A375 (cell line): ENCODE measurements around the gene ZNF268. TPM values are rescaled to one million over a fixed set of nuclear protein-coding genes. Genes with fewer than 3 reads are reported as not detected.

Experiments
- small RNA-seq: library from RNA; depleted of rRNA; stranded (forward); fragments of <200 nt; gene quantifications from one replicate; pipeline ENCODE3, GENCODE V24; 2014
- total RNA-seq: library from RNA; depleted of rRNA; stranded (reverse); fragments of >200 nt; shearing (Covaris generic); gene quantifications from 2 replicates; pipeline ENCODE4 v1.2.3, GENCODE V29; 2014; rRNA removed

Gene ZNF268
- 15.6 and 18.6 TPM in 2 replicates for total RNA-seq

DNA sequence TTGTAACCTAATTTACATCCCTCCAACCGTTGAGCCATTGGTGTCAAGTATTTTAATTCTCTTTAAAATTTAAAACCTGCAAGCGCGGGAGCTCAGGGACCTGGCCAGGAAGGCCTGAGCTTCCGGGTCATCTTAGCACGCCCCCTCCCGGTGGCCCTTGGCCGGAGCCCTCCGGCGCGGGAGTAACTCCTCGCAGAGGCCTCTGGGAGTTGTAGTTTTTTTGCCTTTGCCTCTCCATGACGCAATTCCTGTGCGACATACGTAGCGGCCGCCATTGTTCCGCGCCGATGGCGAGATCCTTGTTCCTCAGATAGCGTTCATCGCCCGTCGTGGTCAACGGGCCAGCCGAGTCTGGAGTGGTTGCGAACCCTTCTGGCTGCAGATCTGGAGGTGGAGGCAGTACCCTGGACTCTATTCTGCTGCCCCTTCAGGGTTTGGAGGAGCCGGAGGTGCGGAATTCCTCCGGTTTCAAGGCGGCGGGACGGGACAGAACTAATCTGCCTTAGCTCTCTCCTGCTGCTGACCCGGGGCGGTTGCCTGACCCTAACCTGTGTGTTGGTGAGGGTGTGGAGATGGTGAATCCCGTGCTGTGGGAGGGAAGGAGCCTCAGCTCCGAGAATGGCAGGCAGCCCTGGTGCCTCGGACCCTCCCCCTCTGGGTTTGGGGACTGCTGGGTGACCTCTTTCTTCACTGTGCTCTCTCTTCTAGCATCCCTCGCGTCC, at the start of gene ZNF268:
TSS of gene ZNF268 (plus strand) at position 258 of the 722 bp plus-strand sequence. CDS start 503 bp downstream, outside the sequence.

GRCh38 chr12:133235401-133236112, 54.3 kb downstream of the ZNF268 start, which contains the start of gene ANHX:
Gene ANHX (minus strand): TSS chr12:133235877. CDS start chr12:133234356, 1,521 bp downstream.

Small RNAs within 50 kb of the gene (small RNA-seq; reads per million reads assigned to genes)
- gene RF00019 (not detected), gene RNU6-717P (not detected)

Other genes with a start within 250 kb of the ZNF268 start
- gene ZNF605, start 225.2 kb upstream of the ZNF268 start, total RNA-seq, result 5.6 and 6.3 TPM in 2 replicates
- gene ZNF26, start 195.1 kb upstream of the ZNF268 start, total RNA-seq, result 27.5 and 37.6 TPM in 2 replicates
- 19.8 and 20.4 TPM in 2 replicates for gene ZNF84, start 144.0 kb upstream of the ZNF268 start, total RNA-seq
- 12.3 and 14.7 TPM in 2 replicates for gene ZNF140, start 100.6 kb upstream of the ZNF268 start, total RNA-seq
- gene ZNF891, start 51.2 kb upstream of the ZNF268 start, total RNA-seq, result 1.1 and 1.4 TPM in 2 replicates
- gene ZNF10, start 50.9 kb upstream of the ZNF268 start, total RNA-seq, result 1.2 and 3.5 TPM in 2 replicates
- not detected in 2 replicates for gene ANHX, start 54.4 kb downstream of the ZNF268 start, total RNA-seq